ENCODE results near the gene KCNC1. TPM values are rescaled to one million over a fixed set of nuclear protein-coding genes. Genes with fewer than 3 reads are reported as not detected.

The KCNC1 gene
- total RNA-seq, 1 donor from 2014 or later: not detected

GRCh38 chr11:17798253-17798652, 63.7 kb downstream of the KCNC1 start:
- H3K4me1 ChIP-seq: no peaks in the 10 kb centered on the region
- no peak overlapping the region for H3K4me3 ChIP-seq
- no peak overlapping the region for H3K27ac ChIP-seq
- TF ChIP-seq CTCF (IDR thresholded peaks at IDR 0.05): no peak
- DNase-seq (ENCODE audit: low spot score in 2 of 2): no peak
- no peaks in the 10 kb centered on the region for H3K9me3 ChIP-seq
- intact Hi-C loops (cut with DNase I): no loop called here
- H3K36me3 ChIP-seq: no peaks in the 10 kb centered on the region
- H3K27me3 ChIP-seq: no peaks in the 10 kb centered on the region

DNA sequence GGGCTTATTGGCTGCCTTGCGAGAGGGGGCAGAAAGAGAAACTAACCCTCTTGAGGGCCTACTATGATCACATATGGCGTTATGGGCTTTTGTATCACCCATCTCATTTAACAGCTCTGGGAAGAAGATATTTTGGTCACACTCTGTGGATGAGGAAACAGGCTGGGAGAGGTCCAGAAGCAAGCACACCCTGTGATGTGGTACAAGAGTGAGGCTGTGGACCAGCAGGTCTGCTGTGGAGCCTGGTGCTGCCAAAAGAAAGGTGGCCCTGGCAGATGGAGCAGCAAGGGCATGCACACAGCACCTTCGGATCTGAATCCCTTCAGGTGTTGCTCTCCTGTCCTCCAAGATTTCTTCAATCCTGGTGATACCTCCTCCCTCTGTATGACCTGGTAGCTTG, 64.1 kb downstream of the KCNC1 start:
- DNase-seq (ENCODE audit: low spot score in 2 of 2): no peak
- H3K27me3 ChIP-seq: no peaks in the 10 kb centered on the region
- intact Hi-C loops (cut with DNase I): no loop called here
- H3K4me3 ChIP-seq: no peak overlapping the region
- no peak for TF ChIP-seq CTCF (IDR thresholded peaks at IDR 0.05)
- no peaks in the 10 kb centered on the region for H3K9me3 ChIP-seq
- H3K36me3 ChIP-seq: no peaks in the 10 kb centered on the region
- no peak overlapping the region for H3K27ac ChIP-seq
- H3K4me1 ChIP-seq: no peaks in the 10 kb centered on the region

DNA sequence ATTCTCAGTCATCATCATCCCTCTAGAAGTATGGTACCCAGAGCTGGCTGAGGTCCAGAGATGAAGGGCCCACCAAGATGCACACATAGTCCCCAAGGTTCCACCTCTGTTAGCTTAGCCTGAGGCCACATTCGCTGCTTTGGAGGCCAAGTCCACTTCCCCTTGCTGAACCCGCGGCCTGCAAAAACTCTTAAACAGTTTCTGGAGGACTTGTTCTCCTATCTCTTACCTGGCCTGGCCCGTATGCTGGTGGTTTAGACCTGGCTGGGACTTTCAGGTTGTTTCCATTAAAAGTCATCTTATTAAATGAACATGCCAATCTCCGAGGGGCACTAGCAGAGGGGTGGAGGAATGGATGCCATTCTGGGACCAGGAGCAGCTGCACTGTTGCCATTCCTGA, 64.6 kb downstream of the KCNC1 start:
- intact Hi-C loops (cut with DNase I): no loop called here
- no peak for TF ChIP-seq CTCF (IDR thresholded peaks at IDR 0.05)
- no peaks in the 10 kb centered on the region for H3K9me3 ChIP-seq
- no peak overlapping the region for H3K27ac ChIP-seq
- H3K4me3 ChIP-seq: no peak overlapping the region
- H3K36me3 ChIP-seq: no peaks in the 10 kb centered on the region
- DNase-seq (ENCODE audit: low spot score in 2 of 2): no peak
- H3K27me3 ChIP-seq: no peaks in the 10 kb centered on the region
- no peaks in the 10 kb centered on the region for H3K4me1 ChIP-seq

- Histone ChIP-seq H3K27ac (no peak overlapping the region), H3K36me3 (no peaks in the 10 kb centered on the region), H3K9me3 (no peaks in the 10 kb centered on the region), H3K4me1 (no peaks in the 10 kb centered on the region), H3K27me3 (no peaks in the 10 kb centered on the region), H3K4me3 (no peak overlapping the region)
- intact Hi-C loops (cut with DNase I): no loop called here
- TF ChIP-seq CTCF (IDR thresholded peaks at IDR 0.05): no peak
- no peak for DNase-seq (ENCODE audit: low spot score in 2 of 2)
These were observed 66.6 kb downstream of the KCNC1 start for GRCh38 chr11:17801166-17801565.

DNA sequence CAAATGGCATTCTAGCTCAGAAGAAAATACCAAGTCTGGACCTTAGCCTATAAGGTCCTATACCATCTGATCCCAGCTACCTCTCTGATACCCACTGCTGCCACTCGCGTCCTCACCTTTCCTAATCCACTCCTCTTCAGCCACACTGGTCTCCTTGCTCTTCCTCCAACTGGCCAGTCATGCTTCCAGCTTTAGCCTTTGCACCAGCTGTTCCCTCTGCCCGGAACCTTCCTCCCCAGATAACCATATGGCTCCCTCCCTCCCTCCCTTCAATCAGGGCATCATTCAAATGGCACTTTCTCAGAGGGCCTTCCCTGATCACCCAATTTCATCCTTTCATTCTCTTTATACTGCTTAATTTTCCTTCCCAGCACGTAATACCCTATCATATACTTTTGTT, 67.9 kb downstream of the KCNC1 start:
- no peaks in the 10 kb centered on the region for H3K4me1 ChIP-seq
- H3K27me3 ChIP-seq: no peaks in the 10 kb centered on the region
- DNase-seq (ENCODE audit: low spot score in 2 of 2): peak in 1 of 2 donors; percentile 4
- intact Hi-C loops (cut with DNase I): no loop called here
- no peaks in the 10 kb centered on the region for H3K9me3 ChIP-seq
- H3K36me3 ChIP-seq: no peaks in the 10 kb centered on the region
- H3K27ac ChIP-seq: no peak overlapping the region
- no peak overlapping the region for H3K4me3 ChIP-seq
- TF ChIP-seq CTCF (IDR thresholded peaks at IDR 0.05): no peak

GRCh38 chr11:17803754-17804334, 69.3 kb downstream of the KCNC1 start:
- Histone ChIP-seq H3K36me3 (no peaks in the 10 kb centered on the region), H3K4me3 (no peak overlapping the region), H3K27me3 (no peaks in the 10 kb centered on the region), H3K4me1 (no peaks in the 10 kb centered on the region), H3K9me3 (no peaks in the 10 kb centered on the region), H3K27ac (no peak overlapping the region)
- intact Hi-C loops (cut with DNase I): no loop called here
- peak in 1 of 2 donors; percentile 15 for DNase-seq (ENCODE audit: low spot score in 2 of 2)
- TF ChIP-seq CTCF (IDR thresholded peaks at IDR 0.05): no peak

Measured in ascending aorta (tissue), 2 donors.